Activated CD8-positive, alpha-beta memory T cell treated with anti-CD3 and anti-CD28 coated beads for 24 hours (primary cell): Measurements from ENCODE around the gene RUNDC3A.
"Not testable (repeated sequence)": the region's sequence is repeated elsewhere in the genome, so short reads cannot be mapped to it uniquely, and the experiment has no call there.

Experiments used
- DNase-seq: peaks from one replicate; pipeline ENCODE4 v3.0.0-alpha.2; 2020

The RUNDC3A gene

DNA sequence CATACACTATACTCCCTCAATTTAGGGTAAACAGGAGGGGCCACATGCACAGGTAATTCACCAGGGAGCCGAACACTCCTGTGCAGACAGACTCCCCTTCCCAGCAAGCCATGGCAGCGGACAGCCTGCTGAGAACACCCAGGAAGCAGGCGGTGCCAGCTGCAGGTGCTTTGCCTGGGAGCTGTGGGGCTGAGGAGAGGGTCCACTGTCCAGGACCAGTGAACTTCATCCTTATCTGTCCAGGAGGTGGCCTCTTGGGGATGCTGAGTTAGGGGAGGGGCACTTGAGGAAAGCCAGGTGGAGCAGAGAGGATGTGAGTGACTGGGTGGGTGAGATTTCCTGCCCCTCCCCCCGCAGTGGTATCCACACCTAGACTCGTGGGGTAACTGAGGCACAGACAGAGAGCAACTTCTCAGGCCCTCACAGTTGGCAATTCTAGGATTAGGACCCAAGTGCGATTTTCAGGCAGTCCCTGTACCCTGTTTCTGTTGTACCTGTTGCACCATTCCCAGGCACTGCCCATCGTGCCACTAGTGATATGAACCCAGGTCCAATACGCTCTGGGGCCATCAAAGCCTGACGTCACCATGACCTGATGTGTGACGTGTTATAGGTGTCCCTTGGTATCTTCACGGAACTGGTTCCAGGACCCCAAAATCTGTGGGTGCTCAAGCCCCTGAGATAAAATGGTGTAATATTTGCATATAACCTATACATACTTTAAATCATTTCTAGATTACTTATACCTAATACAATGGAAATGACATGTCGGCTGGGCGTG is 37.9 kb downstream of the RUNDC3A start:
- DNase-seq, result no peak

DNA sequence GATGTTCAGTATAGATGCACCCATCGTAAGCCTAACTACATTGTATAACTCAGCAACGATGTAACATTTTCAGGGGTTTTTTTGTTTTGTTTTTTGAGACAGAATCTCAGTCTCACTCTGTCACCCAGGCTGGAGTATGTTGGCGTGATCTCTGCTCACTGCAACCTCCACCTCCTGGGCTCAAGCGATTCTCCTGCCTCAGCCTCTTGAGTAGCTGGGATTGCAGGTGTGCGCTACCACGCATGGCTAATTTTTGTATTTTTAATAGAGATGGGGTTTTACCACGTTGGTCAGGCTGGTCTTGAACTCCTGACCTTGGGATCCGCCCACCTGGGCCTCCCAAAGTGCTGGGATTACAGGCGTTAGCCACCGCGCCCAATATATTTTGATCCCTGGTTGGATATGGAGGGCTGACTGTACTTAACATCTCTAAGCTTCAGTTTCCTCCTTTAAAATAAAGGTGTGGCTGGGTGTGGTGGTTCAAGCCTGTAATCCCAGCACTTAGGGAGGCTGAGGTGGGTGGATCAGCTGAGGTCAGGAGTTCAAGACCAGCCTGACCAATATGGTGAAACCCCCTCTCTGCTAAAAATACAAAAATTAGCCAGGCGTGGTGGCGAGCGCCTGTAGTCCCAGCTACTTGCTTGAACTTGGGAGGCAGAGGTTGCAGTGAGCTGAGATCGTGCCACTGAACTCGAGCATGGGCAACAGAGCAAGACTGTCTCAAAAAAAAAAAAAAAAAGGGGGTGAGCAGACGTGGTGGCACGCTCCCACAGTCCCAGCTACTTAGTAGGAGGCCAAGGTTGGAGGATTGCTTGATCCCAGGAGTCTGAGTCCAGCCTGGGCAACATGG is 39.0 kb downstream of the RUNDC3A start:
- DNase-seq, result not testable (repeated sequence)

DNA sequence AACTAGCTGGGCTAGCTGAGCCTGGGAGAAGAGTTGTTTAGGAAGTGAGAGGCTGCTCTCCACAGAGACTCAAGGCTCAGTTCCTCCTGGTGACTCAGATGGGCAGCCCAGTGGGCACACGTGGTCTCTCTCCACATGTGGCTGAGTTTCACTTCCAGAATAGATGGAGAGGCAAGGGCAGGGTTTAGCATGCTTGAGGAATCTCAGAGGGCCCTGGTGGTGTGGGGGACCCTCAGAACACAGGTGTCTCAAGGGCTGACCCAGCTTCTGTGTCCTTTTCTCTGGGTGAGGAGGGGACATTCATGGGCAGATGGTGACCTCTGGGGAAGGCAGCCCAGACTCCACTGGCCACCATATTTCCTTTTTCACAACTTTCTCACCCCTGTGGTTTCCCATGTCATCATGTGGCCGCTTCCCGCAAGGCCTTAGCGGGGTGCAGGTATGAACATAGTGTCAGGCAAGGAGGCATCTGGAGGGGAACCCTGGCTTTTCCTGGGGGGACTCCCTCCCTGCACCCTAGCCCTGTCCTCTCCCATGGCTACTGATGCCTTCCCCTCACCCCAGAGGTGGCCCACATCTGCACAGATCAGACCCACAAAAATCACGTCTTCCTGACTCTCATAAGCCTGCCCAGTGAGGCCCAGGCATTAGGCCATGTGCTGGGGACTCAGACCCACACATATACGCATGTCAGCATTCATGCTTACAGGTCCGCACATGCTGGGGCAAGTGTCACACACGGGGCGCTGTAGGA is 40.0 kb downstream of the RUNDC3A start:
- DNase-seq, result no peak

DNA sequence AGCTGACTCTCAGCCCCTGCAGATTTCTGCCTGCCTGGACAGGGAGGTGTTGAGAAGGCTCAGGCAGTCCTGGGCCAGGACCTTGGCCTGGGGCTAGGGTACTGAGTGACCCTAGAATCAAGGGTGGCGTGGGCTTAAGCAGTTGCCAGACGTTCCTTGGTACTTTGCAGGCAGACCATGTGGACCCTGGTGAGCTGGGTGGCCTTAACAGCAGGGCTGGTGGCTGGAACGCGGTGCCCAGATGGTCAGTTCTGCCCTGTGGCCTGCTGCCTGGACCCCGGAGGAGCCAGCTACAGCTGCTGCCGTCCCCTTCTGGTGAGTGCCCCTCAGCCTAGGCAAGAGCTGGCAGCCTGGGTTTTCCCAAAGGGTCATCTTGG is 40.6 kb downstream of the RUNDC3A start:
- no peak for DNase-seq

DNA sequence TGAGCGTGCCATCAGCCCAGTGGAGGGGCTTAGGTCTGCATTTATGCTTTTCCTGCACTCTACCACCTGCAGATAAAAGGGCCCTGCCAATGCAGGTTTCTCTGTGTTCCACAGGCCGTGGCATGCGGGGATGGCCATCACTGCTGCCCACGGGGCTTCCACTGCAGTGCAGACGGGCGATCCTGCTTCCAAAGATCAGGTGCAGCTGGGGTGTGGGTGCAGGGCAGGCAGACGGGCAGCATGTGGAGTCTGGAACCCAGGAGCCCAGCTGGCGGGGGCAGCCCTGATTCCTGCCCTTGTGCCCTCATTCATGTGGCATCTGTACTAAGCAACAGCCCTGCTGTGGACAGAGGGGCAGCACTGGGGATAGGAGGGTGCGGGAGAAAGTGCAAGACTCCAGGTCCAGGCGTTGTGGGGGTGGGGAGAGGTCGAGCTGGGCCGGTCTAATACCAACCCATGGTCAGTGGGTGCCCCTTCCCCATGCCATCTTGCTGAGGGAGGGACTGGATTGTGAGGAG is 41.2 kb downstream of the RUNDC3A start:
- DNase-seq, result no peak

DNA sequence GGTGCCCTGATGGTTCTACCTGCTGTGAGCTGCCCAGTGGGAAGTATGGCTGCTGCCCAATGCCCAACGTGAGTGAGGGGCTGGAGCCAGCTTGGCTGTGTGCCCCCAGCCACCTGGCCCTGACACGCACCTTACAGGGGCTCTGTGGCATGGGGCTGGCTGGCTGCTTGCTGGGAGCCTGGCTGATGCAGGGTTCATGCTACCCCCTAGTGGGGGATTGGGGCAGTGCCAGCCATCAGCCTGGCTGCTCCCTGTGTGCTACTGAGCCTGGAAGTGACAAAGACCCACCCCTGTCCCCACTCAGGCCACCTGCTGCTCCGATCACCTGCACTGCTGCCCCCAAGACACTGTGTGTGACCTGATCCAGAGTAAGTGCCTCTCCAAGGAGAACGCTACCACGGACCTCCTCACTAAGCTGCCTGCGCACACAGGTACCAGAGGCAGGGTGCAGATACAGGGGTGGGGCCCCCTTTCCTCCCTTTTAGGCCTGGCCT is 42.4 kb downstream of the RUNDC3A start:
- DNase-seq, result peak; percentile 90

DNA sequence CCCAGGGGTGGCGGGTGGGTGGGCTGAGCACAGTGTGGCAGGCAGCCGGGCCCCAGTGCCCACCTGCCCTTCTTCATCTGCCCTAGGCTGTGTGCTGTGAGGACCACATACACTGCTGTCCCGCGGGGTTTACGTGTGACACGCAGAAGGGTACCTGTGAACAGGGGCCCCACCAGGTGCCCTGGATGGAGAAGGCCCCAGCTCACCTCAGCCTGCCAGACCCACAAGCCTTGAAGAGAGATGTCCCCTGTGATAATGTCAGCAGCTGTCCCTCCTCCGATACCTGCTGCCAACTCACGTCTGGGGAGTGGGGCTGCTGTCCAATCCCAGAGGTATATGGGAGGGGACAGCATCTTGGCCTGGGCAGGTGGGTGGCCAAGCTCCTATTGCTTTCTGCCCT is 43.1 kb downstream of the RUNDC3A start:
- no peak for DNase-seq

DNA sequence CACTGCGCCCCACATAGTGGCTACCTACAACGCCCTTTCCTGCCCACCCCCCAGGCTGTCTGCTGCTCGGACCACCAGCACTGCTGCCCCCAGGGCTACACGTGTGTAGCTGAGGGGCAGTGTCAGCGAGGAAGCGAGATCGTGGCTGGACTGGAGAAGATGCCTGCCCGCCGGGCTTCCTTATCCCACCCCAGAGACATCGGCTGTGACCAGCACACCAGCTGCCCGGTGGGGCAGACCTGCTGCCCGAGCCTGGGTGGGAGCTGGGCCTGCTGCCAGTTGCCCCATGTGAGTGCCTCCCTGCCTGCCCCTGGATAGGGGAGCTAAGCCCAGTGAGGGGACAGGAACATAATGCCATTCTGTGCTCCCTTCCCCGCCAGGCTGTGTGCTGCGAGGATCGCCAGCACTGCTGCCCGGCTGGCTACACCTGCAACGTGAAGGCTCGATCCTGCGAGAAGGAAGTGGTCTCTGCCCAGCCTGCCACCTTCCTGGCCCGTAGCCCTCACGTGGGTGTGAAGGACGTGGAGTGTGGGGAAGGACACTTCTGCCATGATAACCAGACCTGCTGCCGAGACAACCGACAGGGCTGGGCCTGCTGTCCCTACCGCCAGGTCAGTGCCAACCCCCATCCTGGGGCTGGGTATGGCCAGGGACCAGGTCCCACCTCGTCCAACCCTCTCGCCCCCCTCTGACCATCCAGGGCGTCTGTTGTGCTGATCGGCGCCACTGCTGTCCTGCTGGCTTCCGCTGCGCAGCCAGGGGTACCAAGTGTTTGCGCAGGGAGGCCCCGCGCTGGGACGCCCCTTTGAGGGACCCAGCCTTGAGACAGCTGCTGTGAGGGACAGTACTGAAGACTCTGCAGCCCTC is 43.8 kb downstream of the RUNDC3A start:
- DNase-seq, result no peak

DNA sequence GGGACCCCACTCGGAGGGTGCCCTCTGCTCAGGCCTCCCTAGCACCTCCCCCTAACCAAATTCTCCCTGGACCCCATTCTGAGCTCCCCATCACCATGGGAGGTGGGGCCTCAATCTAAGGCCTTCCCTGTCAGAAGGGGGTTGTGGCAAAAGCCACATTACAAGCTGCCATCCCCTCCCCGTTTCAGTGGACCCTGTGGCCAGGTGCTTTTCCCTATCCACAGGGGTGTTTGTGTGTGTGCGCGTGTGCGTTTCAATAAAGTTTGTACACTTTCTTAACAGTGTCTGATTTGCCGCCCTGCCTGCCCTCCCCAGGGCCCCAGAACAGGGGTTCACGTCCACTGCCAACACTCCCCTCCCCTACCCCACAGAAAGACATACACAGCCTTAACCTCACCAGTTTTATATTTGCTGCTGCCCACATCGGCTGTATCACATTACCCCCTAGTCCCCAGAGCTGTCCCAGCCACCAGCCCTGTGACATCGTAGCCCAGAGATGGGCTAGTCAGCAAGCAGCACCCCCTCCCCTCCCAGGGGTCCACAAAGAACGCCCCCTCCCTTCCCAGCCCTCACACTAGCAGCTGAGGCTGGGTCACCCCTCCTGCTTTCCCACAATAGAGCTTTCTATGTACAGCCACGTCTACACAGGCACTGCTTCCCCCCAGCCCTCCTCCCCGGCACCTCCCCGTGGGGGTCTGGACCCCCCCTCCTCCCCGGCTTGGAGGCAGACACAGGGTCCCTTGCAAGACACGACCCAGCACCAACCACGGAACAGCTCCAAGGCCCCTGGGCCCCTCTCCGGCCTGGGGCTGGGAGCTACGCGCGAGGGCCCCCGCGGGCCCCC is 44.6 kb downstream of the RUNDC3A start:
- DNase-seq, result no peak

DNA sequence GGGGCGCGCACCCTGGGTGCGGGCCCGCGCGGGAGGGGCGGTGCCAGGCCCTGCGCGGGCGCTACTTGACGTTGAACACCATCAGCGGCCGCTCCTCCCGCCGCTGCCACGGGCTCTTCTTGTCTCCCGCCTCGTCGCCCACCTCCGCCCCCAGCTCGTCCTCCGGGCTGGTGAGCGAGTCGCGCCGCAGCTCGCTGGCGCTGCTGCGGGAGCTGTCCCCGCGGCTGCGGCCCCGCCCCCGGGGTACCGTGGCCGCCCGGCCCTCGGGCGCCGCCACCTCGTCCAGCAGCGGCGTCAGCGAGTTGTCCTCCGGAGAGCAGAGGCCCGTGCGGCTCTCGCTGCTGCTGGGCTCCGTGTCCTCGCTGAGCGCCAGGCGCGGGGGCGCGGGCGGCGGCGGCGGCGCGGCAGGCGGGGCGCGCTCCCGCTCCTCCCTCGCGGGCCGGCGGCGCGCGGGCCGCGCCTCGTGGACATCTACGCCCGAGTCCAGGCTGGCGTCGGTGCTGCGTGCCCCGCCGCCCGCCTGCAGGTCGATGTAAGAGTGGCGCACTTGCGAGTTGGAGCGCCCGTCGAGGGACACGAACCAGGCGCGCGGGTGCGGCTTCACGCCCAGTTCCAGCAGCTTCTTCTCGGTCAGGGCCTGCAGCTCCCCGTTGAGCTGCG is 45.4 kb downstream of the RUNDC3A start:
- DNase-seq, result no peak

DNA sequence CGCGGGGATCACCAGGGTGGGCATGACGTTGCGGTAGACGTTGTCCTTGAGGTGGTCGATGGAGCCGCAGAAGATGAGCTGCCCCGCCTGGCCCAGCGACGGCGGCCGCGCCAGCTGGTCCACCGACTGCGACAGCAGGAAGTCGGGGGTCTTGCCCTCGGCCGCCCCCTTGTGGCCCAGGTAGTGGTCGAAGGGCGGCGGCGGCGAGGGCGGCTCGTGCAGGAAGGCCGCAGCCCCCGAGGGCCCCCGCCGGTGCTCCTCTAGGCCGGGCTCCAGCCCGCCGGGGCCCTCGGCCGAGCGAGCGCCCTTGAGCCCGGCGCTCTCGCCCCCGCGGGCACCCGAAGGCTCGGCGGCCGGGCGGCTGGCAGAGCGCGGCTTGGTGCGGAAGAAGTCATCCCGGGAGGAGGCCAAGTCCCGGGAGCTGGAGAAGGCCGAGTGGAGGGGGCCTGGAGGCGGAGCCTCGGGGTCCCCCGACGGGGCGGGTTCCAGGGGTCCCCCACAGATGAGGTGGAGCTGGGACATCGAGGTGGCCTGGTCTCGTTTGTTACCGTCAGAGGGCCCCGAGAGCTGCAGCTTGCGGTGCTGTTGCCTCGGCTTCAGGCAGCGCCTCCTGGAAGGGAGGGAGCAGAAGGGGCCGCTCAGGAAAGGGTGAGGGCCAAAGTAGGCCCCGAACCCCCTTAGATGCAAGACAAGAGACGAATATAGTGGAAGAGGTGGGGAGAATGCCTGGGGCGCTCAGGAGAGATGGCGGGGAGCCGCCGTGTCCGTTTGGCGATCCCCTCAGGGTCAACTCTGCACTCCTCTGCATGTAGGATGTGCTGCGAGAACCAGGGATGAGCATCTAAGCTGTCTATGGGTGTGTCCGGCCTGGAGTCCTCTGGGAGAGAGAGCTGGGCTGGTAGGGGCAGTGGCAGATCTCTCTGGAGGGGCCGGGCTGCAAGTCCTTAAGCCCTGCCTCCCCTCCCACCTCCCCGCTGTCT is 46.5 kb downstream of the RUNDC3A start:
- peak; percentile 84 for DNase-seq

DNA sequence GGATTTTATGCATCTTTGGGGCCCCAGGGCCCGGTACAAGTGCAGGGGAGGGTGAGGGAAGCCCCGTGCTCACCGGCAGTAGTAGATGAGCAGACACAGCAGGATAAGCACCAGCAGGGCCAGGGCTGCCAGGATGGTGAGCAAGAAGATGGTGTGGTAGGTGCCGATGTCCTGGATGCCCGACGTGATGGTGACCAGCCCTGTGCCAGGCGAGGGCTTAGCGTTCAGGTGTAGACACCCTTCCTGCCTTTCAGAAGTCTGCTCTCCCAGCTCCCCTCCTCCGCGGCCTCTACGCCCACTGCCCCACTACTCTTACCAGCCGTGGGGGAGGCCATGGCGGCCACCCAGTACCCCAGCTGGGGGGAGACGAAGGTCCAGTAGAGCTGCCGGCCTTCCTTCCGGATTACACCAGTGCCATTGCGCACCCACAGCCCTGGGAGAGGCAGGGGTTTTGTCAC is 47.3 kb downstream of the RUNDC3A start:
- DNase-seq, result no peak

DNA sequence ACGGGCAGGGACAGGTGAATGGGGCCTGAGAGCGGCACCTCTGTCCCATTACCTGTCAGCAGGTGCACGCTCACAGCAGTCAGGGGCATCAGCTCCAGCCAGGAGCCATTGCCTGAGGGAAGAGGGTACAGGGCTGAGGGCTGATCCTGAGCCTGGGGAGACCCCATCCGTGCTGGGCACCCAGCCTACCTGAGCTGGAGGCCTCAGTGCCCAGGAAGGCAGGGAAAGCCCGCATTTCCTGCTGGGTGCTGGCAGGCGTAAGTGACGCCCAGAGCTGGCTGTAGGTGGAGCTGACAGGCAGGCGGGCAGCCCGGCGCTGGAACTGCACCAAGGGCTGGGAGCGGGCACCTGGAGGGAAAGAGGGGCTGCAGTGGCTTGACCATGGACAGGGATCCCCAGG is 47.8 kb downstream of the RUNDC3A start:
- no peak for DNase-seq

DNA sequence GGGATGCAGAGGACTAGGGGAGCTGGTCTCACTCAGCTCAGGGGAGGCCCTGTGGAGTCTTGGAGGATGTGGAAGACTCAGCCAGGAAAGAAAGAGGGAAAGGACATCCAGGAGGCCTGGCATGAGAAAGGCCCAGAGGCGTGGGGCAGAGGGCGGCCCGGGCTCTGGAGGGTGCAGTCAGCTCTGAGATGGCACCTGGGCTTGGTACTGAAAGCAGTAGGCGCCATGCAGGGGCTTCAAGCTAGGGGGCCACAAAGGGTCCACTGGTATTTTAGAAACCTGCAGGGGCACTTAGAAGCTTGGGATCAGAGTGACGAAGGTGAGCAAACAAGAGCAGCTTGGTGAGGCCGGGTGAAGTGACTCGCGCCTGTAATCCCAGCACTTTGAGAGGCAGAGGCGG is 49.7 kb downstream of the RUNDC3A start:
- DNase-seq, result no peak

DNA sequence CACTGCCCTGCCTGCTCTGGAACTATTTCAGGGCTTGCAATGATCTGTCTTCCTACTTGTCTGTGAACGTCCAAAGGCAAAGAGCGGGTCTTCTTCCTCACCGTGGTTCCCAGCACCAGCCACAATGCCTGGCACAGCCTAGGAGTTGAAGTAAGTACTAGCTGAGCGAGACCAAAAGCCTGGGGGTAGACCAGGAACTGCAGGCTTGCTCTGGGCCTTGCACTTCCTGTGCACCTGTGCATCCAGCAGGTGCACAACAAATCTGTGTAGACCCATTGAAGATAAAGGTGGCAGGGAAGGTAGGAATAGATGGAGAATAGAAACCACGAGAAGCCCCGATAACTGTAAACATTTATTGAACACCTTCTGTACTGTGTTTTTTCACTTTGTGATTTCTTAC is 50.6 kb downstream of the RUNDC3A start:
- DNase-seq, result no peak

DNA sequence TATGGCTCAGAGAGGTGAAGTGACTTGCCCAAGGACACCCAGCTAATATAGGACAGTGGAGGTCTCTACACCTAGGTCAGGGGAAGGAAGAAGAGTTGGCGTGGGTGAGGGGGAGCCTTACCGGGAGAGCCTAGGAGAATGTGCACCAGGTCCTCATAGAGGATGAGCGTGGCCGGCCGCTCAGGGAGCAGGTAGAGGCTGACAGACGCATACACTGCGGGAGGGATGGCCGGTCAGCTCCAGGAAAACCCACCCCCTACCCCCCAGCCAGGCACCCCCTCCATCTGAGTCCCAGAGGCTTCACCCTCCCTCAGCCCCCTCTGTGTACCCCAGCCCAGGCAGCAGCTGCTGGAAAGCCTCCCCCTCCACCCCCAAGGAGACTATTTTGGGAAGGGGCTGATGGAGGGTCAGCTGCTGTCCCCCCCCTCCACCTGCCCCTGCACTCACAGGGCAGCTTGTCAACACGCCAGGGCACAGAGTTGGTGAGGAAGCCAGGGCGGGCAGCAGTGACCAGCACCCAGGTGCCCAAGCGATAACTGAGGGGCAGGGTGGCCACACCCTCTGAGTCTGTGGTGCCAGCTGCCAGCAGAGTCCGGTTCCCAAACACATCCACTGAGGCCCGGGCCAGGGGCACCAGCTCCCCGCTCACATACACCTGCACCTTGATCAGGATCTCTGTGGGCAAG is 51.2 kb downstream of the RUNDC3A start:
- no peak for DNase-seq

DNA sequence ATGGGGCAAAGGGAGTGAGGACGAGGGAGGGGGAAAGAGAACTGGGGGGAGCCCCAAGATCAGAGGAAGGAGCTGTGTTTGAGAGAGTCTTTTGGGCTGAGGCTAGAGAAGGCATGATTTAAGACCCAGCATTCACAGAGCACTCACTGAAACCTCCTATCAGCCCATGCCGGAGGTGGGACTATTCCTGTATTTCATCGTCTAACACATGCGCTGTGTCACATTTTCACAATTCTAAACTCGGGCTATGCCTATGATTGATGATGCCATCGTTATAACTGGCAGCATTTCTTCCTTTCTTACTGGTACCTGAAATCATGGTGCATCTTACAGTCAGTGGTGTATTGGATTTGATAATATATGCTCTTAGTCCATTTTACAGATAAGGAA is 51.7 kb downstream of the RUNDC3A start:
- no peak for DNase-seq

DNA sequence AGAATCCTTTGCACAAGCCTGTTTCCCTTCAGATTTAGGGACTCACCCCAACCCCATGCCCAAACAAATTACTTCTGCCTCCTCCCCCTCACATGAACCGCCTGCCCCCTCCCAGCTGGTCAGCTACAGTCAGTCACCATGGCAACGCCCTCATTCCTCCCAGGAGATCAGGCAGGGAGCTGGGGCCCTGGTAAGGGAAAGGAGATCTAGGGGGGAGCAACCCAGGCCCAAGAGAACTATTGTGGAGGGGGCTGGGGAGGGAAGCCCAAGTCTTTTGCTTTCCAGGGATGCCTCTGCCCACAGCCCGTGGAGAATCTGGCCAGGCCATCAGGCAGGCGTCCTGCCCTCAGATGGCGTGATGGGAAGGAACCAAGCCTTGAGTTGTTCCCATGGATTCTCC is 52.4 kb downstream of the RUNDC3A start:
- no peak for DNase-seq
